Gastroesophageal sphincter (tissue), 4 donors: ENCODE results near the gene PRRG2. TPM values are rescaled to one million over a fixed set of nuclear protein-coding genes. Genes with fewer than 3 reads are reported as not detected.
A peak's percentile ranks its signal among the peaks of the same experiment; 100 is the strongest.

ENCODE experiments used
- ATAC-seq: fragments of 150-250 bp; one replicate; pipeline ENCODE4 v1.9.1; 2016; ENCODE audit warnings: mild to moderate bottlenecking, moderate library complexity
- H3K27ac ChIP-seq, 4 donors: fragments of 200-600 bp; sonication (generic) in 3 of 4; 1 replicate in 3 of 4; 2 replicates in 1 of 4; pipeline ENCODE4 v1.5.1; 2016 to 2019
- H3K27me3 ChIP-seq: fragments of 200-600 bp; sonication (generic); one replicate; pipeline ENCODE4 v1.5.1; 2019
- H3K36me3 ChIP-seq, 2 donors: fragments of 200-600 bp; sonication (generic); one replicate each; pipeline ENCODE4 v1.5.1; 2019; ENCODE audit warnings: control low read depth in 1 of 2
- H3K4me1 ChIP-seq, 3 donors: fragments of 200-600 bp; sonication (generic); 1 replicate in 2 of 3; 2 replicates in 1 of 3; pipeline ENCODE4 v1.5.1; 2016 to 2019; ENCODE audit warnings: control low read depth in 2 of 3
- H3K4me3 ChIP-seq, 2 donors: fragments of 200-600 bp; sonication (generic); one replicate each; pipeline ENCODE4 v1.5.1; 2019; ENCODE audit warnings: mild to moderate bottlenecking in 1 of 2, moderate library complexity in 1 of 2
- H3K9me3 ChIP-seq, 3 donors: fragments of 200-600 bp; sonication (generic); one replicate each; pipeline ENCODE4 v1.5.1; 2017 to 2019; ENCODE audit warnings: control low read depth in 2 of 3
- EP300 ChIP-seq: sonication (generic); formaldehyde crosslinking; IDR thresholded peaks from one replicate; pipeline ENCODE4 v1.6.1; 2017; ENCODE audit warnings: antibody characterized with exemption, mild to moderate bottlenecking
- POLR2A ChIP-seq, 2 donors: fragments of 450-650 bp; IDR thresholded peaks; one replicate each; pipeline ENCODE4 v1.6.1; 2017; ENCODE audit warnings: antibody characterized with exemption in 2 of 2, mild to moderate bottlenecking in 2 of 2, moderate library complexity in 1 of 2
- POLR2AphosphoS5 ChIP-seq: sonication (generic); formaldehyde crosslinking; IDR thresholded peaks from one replicate; pipeline ENCODE4 v1.6.1; 2017; ENCODE audit warnings: antibody characterized with exemption
- WGBS, 2 donors: methylation state at CpG; one replicate each; pipeline ENCODE4 v1.1.5; 2018; ENCODE audit warnings: low coverage in 1 of 2; 5-methylcytosine and 5-hydroxymethylcytosine counted together
- total RNA-seq, 4 donors: library from RNA; depleted of rRNA; stranded (reverse); fragments of >200 nt; gene quantifications; one replicate each; pipeline ENCODE4 v1.1.0, GENCODE V29; 2016
- TF ChIP-seq, protein P1 (sequence below), 4 experiments: fragments of 200-600 bp in 2 of 4; fragments of 450-650 bp in 2 of 4; sonication (generic) in 1 of 4; IDR thresholded peaks; one replicate each; pipeline ENCODE4 v1.5.1; 2017 to 2019; ENCODE audit warnings: antibody characterized with exemption in 4 of 4, mild to moderate bottlenecking in 2 of 4, moderate library complexity in 2 of 4

PRRG2 gene
- total RNA-seq, 4 donors from 2014 or later, result 1.0 to 1.1 TPM; not detected in 2

- Histone ChIP-seq H3K4me1 (peaks cover 0 to 31% (median 0%) of the 10 kb centered on the region in 3 donors), H3K4me3 (no peak overlapping the region), H3K27ac (no peak overlapping the region), H3K27me3 (no peaks in the 10 kb centered on the region), H3K9me3 (no peaks in the 10 kb centered on the region), H3K36me3 (peaks cover 0 to 78% of the 10 kb centered on the region in 2 donors)
- no peak for TF ChIP-seq POLR2A (IDR thresholded peaks at IDR 0.05)
- no peak for TF ChIP-seq POLR2AphosphoS5
- TF ChIP-seq EP300, result no peak
- TF ChIP-seq, protein P1, sequence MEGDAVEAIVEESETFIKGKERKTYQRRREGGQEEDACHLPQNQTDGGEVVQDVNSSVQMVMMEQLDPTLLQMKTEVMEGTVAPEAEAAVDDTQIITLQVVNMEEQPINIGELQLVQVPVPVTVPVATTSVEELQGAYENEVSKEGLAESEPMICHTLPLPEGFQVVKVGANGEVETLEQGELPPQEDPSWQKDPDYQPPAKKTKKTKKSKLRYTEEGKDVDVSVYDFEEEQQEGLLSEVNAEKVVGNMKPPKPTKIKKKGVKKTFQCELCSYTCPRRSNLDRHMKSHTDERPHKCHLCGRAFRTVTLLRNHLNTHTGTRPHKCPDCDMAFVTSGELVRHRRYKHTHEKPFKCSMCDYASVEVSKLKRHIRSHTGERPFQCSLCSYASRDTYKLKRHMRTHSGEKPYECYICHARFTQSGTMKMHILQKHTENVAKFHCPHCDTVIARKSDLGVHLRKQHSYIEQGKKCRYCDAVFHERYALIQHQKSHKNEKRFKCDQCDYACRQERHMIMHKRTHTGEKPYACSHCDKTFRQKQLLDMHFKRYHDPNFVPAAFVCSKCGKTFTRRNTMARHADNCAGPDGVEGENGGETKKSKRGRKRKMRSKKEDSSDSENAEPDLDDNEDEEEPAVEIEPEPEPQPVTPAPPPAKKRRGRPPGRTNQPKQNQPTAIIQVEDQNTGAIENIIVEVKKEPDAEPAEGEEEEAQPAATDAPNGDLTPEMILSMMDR (IDR thresholded peaks at IDR 0.05), result no peak
- whole genome bisulfite sequencing, 2 donors, result 80 to 94% methylated on average over 8 to 13 of the region's 18 CpGs
- no peak for ATAC-seq
Observed at GRCh38 chr19:49557641-49558325, 23.3 kb upstream of the PRRG2 start.

DNA sequence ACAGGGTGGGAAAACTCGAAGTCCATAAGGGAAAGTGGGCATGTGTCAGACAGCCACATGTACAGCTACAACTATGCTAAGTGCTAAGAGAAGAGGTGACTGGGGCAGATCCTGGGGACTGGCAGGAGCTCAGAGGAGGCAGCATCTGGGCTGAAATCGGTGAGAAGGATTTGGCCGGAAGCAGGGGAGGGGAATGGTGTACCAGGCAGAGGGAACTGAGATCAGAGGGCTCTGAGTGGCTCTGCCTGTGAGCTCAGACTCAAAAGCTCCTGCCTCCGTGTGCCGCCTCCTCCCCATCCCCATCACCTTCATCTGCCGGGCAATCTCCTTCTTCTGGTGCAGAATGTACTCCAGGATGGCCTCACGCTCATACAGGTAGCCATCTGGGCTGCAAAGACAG is 22.5 kb upstream of the PRRG2 start:
- 84 to 85% methylated on average over 3 to 4 of the region's 7 CpGs for WGBS, 2 donors
- Histone ChIP-seq H3K4me1 (peaks cover 0 to 31% (median 0%) of the 10 kb centered on the region in 3 donors), H3K9me3 (no peaks in the 10 kb centered on the region), H3K27ac (no peak overlapping the region), H3K36me3 (peaks cover 0 to 76% of the 10 kb centered on the region in 2 donors), H3K27me3 (no peaks in the 10 kb centered on the region), H3K4me3 (no peak overlapping the region)
- TF ChIP-seq EP300, result no peak
- TF ChIP-seq, protein P1 (IDR thresholded peaks at IDR 0.05), result no peak
- no peak for TF ChIP-seq POLR2A (IDR thresholded peaks at IDR 0.05)
- TF ChIP-seq POLR2AphosphoS5, result no peak
- ATAC-seq, result no peak

GRCh38 chr19:49559443-49559842 is 21.7 kb upstream of the PRRG2 start:
- Histone ChIP-seq H3K4me1 (peaks cover 0 to 32% (median 0%) of the 10 kb centered on the region in 3 donors), H3K27me3 (no peaks in the 10 kb centered on the region), H3K9me3 (no peaks in the 10 kb centered on the region), H3K27ac (no peak overlapping the region), H3K36me3 (peaks cover 0 to 68% of the 10 kb centered on the region in 2 donors), H3K4me3 (no peak overlapping the region)
- ATAC-seq, result no peak
- TF ChIP-seq EP300 (no peak), POLR2A (IDR thresholded peaks at IDR 0.05) (no peak), POLR2AphosphoS5 (no peak)
- TF ChIP-seq, protein P1 (IDR thresholded peaks at IDR 0.05), result no peak
- 93 to 95% methylated on average over 3 of the region's 3 CpGs for WGBS, 2 donors

- no peaks in the 10 kb centered on the region for H3K9me3 ChIP-seq
Observed at GRCh38 chr19:49559928-49560327, 21.2 kb upstream of the PRRG2 start.

More at GRCh38 chr19:49559928-49560327, 21.2 kb upstream of the PRRG2 start:
- ATAC-seq, result no peak
- TF ChIP-seq, protein P1 (IDR thresholded peaks at IDR 0.05), result no peak
- TF ChIP-seq EP300 (no peak), POLR2AphosphoS5 (no peak), POLR2A (IDR thresholded peaks at IDR 0.05) (no peak)
- Histone ChIP-seq H3K36me3 (peaks cover 0 to 63% of the 10 kb centered on the region in 2 donors), H3K27ac (peak overlapping the region in 1 of 4 donors; percentile 40), H3K4me3 (no peak overlapping the region), H3K4me1 (peaks cover 0 to 37% (median under 1%) of the 10 kb centered on the region in 3 donors), H3K27me3 (no peaks in the 10 kb centered on the region)
- 54 to 80% methylated on average over 2 to 13 of the region's 15 CpGs for WGBS, 2 donors
